DND-41 (cell line): ENCODE measurements around the gene PMAIP1.

ENCODE experiments used
- ATAC-seq: fragments of 200-7000 bp; cut with Tn5 transposase; 3 replicates; pipeline ENCODE4 v1.9.1; 2021; ENCODE audit warnings: low read depth; ENCODE audit not compliant: insufficient read depth
- DNase-seq: peaks from one replicate; pipeline ENCODE4 v3.0.0-alpha.2; 2020
- H2AFZ ChIP-seq: 2 replicates; pipeline ENCODE4 v1.6.0; 2012; ENCODE audit warnings: low read depth, low read length
- H3K27ac ChIP-seq: 2 replicates; pipeline ENCODE4 v1.5.1; 2012; ENCODE audit warnings: low read length, inconsistent platforms
- H3K27me3 ChIP-seq: fragments of 200-600 bp; sonication (generic); 2 replicates; pipeline ENCODE4 v1.6.0; 2012; ENCODE audit warnings: low read length, mild to moderate bottlenecking, inconsistent platforms; ENCODE audit not compliant: insufficient read depth, poor library complexity
- H3K36me3 ChIP-seq: 2 replicates; pipeline ENCODE4 v1.5.1; 2012; ENCODE audit warnings: low read length, inconsistent platforms; ENCODE audit not compliant: insufficient read depth
- H3K4me1 ChIP-seq: 2 replicates; pipeline ENCODE4 v1.5.1; 2012; ENCODE audit warnings: mild to moderate bottlenecking, low read length; ENCODE audit not compliant: insufficient read depth
- H3K4me2 ChIP-seq: 2 replicates; pipeline ENCODE4 v1.6.0; 2012; ENCODE audit warnings: mild to moderate bottlenecking, moderate library complexity, low read length, inconsistent platforms; ENCODE audit not compliant: insufficient read depth
- H3K4me3 ChIP-seq, 2 experiments: fragments of 200-600 bp in 1 of 2; shearing (Covaris generic) in 1 of 2; 2 replicates each; pipeline ENCODE4 v1.5.1; 2012 to 2016; ENCODE audit warnings: inconsistent platforms in 2 of 2, low read length in 2 of 2, mild to moderate bottlenecking in 2 of 2, low read depth in 1 of 2, moderate library complexity in 1 of 2
- H3K79me2 ChIP-seq: 2 replicates; pipeline ENCODE4 v1.6.0; 2012; ENCODE audit warnings: low read length, inconsistent platforms; ENCODE audit not compliant: insufficient read depth
- H3K9ac ChIP-seq: 2 replicates; pipeline ENCODE4 v1.6.0; 2012; ENCODE audit warnings: low read depth, mild to moderate bottlenecking, inconsistent platforms, low read length, moderate library complexity
- H3K9me3 ChIP-seq: 2 replicates; pipeline ENCODE4 v1.5.1; 2012; ENCODE audit warnings: low read length, moderate library complexity, mild to moderate bottlenecking, inconsistent platforms; ENCODE audit not compliant: insufficient read depth, severe bottlenecking
- H4K20me1 ChIP-seq: 2 replicates; pipeline ENCODE4 v1.6.0; 2012; ENCODE audit warnings: low read length; ENCODE audit not compliant: insufficient read depth
- CTCF ChIP-seq: IDR thresholded peaks from 2 replicates; pipeline ENCODE4 v1.5.1; 2012; ENCODE audit warnings: borderline replicate concordance, low read length, moderate library complexity, mild to moderate bottlenecking; ENCODE audit not compliant: poor library complexity, severe bottlenecking; ENCODE audit errors: extremely low read depth
- EZH2 ChIP-seq: IDR thresholded peaks from 3 replicates; pipeline ENCODE4 v1.6.1; 2012; ENCODE audit warnings: borderline replicate concordance, low read depth, mild to moderate bottlenecking, moderate library complexity, low read length, inconsistent platforms; ENCODE audit not compliant: severe bottlenecking

Gene PMAIP1

GRCh38 chr18:59870623-59871130, 29.1 kb upstream of the PMAIP1 start:
- TF ChIP-seq CTCF (no peak), EZH2 (no peak)
- Histone ChIP-seq H3K4me1 (peaks cover 6% of the 10 kb centered on the region; the same call in 1 of the 2 replicates), H2AFZ (no peak overlapping the region), H3K27ac (no peak overlapping the region), H3K9me3 (no peaks in the 10 kb centered on the region), H3K9ac (no peak overlapping the region), H3K79me2 (no peaks in the 10 kb centered on the region), H4K20me1 (no peaks in the 10 kb centered on the region), H3K4me2 (no peak overlapping the region), H3K36me3 (no peaks in the 10 kb centered on the region), H3K4me3 (no peak overlapping the region), H3K27me3 (no peaks in the 10 kb centered on the region)
- DNase-seq, result no peak
- no peak for ATAC-seq

- H2AFZ ChIP-seq, result no peak overlapping the region
- peaks cover 6% of the 10 kb centered on the region; the same call in 1 of the 2 replicates for H3K4me1 ChIP-seq
- no peaks in the 10 kb centered on the region for H3K9me3 ChIP-seq
- no peak overlapping the region for H3K4me3 ChIP-seq
- DNase-seq (no peak), ATAC-seq (peak; percentile 48; the same call in 1 of the 3 replicates)
- no peak overlapping the region for H3K4me2 ChIP-seq
- no peaks in the 10 kb centered on the region for H3K79me2 ChIP-seq
- no peaks in the 10 kb centered on the region for H3K27me3 ChIP-seq
- no peak overlapping the region for H3K27ac ChIP-seq
- no peaks in the 10 kb centered on the region for H4K20me1 ChIP-seq
- no peak for TF ChIP-seq EZH2
- TF ChIP-seq CTCF, result no peak
- H3K36me3 ChIP-seq, result no peaks in the 10 kb centered on the region
- H3K9ac ChIP-seq, result no peak overlapping the region
These were observed 28.0 kb upstream of the PMAIP1 start for GRCh38 chr18:59871711-59872362.

GRCh38 chr18:59873641-59874040, 26.2 kb upstream of the PMAIP1 start:
- H3K4me2 ChIP-seq, result no peak overlapping the region

More at GRCh38 chr18:59873641-59874040, 26.2 kb upstream of the PMAIP1 start:
- Histone ChIP-seq H3K27ac (no peak overlapping the region), H3K27me3 (no peaks in the 10 kb centered on the region), H3K9ac (no peak overlapping the region), H3K9me3 (no peaks in the 10 kb centered on the region), H4K20me1 (no peaks in the 10 kb centered on the region), H3K36me3 (no peaks in the 10 kb centered on the region), H3K4me3 (no peak overlapping the region), H2AFZ (no peak overlapping the region), H3K79me2 (no peaks in the 10 kb centered on the region), H3K4me1 (peaks cover 6% of the 10 kb centered on the region; the same call in 1 of the 2 replicates)
- ATAC-seq (no peak), DNase-seq (no peak)
- no peak for TF ChIP-seq EZH2
- TF ChIP-seq CTCF, result no peak
